GM19328 (cell line): ENCODE measurements around the gene TEDC1.

Source experiments
- ATAC-seq: cut with Tn5 transposase; IDR thresholded peaks from one replicate; pipeline ENCODE4 v1.9.1; 2021; ENCODE audit warnings: mild to moderate bottlenecking, moderate library complexity; ENCODE audit not compliant: unreplicated experiment

The TEDC1 gene

DNA sequence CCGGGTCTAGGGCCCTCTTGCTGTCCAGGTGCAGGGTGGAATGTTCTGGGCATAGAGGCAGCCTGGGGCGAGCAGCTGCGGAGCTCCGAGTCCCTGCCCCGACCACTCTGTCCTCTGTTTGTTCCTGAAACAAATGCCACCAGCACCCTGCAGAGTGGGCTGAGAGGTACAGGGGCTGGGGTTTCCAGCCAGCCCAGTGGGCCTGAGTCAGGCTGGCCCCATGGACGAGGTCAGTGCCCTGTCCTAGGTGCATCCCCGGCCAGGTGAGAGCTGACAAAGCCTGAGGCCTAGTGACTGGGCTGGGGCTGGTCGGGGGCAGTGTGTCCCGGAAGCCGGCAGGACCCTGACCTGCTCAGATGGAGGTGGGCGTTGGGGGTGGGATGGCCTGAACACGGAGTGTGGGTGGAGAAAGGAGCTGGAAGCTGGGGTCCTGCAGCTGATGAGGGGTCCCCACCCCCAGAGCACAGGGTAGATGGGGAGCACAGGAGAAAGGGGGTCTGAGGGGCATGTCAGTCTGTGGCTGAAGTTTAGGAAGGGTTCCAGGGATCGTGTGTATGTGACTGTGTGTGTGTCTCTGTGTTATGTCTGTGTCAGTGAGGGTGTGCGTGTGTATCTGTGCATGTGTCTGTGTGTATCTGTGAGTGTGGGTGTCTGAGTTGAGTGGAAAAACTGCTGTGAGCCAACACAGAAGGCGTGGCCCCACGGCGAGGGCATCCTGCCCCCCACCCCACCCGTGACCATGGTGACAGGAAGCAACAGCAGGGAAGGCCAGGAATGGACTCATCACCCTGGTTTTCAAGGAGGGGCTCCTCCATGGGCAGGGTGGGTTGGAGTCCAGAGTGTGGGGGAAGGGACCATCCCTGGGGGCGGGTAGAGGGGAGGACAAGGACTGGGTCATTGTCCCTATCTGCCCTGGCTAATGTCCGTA lies 6.7 kb upstream of the TEDC1 start:
- no peak for ATAC-seq

- ATAC-seq: no peak
These were observed 6.1 kb upstream of the TEDC1 start for GRCh38 chr14:105484997-105485393.

- ATAC-seq: no peak
These were observed 5.3 kb upstream of the TEDC1 start for GRCh38 chr14:105485739-105486162.

GRCh38 chr14:105486163-105486973 lies 4.7 kb upstream of the TEDC1 start, which contains the start of gene CRIP1:
TSS of gene CRIP1 (plus strand) at chr14:105486886. CDS start at chr14:105487260, 374 bp downstream.
- ATAC-seq: no peak

DNA sequence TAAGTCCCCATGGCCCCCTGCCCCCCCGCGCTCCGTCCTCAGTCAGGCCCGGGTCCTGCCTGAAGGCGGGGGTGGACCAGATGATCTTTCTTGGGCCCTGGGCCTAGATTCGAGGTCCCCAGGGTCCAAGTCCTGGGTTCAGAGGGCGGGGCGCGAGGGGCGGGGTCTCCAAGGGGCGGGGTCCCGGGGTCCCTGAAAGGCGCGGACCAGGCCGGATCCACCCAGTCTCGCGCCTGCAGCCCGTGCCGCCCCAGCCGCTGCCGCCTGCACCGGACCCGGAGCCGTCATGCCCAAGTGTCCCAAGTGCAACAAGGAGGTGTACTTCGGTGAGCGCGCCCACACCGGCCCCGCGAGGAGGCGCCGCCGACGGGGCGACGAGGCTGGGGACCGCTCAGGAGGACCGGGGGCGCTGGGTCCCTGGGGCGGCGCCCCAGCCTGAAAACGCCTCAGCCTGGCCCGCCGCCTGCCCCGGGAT lies 4.0 kb upstream of the TEDC1 start:
- ATAC-seq: no peak

DNA sequence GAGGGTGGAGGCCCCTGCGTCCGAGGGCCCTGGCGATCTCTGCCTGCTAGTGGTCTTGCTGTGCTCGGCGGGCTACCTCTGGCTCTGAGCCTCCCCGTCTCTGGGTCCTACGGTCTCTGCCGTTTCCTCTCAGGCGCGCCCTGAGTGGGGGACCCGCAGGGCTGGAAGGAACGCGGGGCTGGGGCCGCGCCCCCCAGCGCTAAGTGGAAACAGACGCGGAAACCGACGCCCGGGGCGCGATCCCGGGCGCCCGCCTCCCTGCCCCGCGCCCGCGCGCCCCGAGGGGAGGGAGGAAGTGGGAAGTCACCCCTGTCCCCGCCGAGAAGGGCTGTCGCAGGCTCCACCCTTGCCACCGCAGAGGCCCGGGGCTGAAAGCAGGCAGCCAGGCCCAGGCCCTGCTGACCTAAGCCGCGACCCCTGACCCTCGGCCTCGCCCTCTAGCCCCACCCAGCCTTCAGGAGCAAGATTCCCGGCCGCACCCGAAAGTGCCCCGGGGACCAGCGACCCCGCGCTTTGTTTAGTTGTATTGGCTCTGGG lies 3.5 kb upstream of the TEDC1 start:
- ATAC-seq: no peak

DNA sequence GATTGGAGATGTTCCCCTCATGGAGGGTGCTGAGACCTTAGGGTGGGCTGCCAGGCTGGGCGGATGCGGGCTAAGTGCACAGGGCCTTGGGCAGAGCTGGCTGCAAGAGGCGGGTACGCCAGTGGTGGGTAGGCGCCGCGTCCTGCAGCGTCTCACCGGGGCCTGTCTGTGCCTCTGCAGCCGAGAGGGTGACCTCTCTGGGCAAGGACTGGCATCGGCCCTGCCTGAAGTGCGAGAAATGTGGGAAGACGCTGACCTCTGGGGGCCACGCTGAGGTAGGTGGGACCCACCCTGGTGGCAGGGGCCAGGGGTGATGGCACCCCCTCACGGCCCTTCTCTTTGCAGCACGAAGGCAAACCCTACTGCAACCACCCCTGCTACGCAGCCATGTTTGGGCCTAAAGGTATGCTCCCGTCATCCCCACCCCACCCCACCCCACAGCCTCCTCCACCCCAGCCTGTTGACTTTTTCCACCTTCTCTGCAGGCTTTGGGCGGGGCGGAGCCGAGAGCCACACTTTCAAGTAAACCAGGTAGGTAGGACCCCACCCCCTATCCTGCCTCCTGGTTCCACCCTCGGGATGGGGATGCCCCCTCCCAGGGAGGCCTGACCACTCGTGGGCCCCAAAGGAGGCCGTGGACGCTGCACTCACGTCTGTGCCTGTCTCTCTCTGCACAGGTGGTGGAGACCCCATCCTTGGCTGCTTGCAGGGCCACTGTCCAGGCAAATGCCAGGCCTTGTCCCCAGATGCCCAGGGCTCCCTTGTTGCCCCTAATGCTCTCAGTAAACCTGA lies 2.9 kb upstream of the TEDC1 start:
- ATAC-seq: no peak

DNA sequence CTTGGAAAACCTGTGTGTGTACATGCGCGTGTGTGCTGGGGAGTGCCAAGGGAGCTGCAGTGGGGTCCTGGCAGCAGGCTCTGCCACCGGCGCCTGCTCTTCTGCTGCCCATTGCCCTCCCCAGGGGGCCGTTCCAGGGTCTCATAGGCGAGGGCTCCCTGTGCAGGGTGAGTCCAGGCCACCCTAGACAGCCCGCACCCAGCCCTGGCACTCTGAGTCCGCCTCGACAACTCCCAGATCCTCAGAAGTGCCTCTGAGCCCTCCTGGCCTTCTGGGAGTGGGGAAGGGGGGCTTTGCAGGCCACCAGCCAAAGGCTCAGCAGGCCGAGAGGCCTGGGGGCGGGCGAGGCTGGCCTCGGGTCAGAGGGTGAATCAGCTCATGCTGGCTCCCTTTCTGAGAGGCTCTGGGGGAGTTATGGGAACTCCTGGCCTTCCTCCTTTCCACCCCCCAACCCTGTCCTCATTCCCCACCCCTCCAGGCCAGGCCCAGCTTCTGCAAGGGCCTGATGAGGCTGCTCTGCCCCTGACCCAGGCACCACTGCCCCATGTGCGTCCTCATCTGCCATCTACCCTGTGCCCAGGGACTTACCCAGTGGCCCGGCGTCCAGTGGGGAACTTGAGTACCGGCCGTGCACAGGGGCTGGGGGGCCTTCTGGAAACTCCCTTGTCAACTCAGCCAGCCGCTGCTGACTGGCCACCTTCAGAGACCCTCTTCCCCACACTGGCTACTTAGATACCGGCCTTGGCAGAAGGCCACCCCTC lies 2.1 kb upstream of the TEDC1 start:
- ATAC-seq: no peak

DNA sequence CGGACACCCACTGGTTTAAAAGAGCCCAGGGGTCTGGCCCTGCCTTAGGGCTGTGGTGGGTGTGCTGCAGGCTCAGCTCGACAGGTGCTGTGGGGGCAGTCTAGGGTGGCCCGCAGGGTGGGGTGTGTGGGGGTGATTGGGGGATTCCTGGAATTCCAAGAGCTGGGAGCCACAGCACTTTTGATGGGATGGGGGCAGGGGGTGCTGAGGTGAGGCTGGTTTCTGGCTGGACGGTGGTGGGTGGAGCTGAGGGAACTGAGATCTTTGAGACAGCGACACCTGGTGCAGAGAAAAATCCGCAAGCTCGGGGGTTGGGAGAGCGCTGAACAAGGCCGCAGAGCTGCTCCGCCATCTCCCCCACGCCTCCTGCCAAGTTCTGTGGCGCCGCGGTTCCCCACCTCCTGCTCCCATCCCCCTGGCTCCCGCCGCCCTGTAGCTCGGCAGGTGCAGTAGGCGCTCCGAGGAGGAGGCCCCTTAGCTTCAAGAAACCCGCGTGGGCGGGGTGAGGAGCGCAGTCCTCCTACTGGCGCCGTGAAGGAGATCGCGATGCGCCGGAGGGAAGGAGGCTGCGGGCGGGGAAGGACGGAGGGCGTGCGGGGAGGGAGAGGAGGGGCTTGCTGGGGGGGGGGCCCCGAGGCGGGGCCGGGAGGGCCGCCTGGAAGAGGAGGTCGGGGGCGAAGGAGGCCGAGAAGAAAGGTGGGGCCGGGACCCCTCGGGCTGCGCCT lies 1.3 kb upstream of the TEDC1 start:
- no peak for ATAC-seq

GRCh38 chr14:105490267-105490571 lies 827 bp upstream of the TEDC1 start:
- no peak for ATAC-seq

DNA sequence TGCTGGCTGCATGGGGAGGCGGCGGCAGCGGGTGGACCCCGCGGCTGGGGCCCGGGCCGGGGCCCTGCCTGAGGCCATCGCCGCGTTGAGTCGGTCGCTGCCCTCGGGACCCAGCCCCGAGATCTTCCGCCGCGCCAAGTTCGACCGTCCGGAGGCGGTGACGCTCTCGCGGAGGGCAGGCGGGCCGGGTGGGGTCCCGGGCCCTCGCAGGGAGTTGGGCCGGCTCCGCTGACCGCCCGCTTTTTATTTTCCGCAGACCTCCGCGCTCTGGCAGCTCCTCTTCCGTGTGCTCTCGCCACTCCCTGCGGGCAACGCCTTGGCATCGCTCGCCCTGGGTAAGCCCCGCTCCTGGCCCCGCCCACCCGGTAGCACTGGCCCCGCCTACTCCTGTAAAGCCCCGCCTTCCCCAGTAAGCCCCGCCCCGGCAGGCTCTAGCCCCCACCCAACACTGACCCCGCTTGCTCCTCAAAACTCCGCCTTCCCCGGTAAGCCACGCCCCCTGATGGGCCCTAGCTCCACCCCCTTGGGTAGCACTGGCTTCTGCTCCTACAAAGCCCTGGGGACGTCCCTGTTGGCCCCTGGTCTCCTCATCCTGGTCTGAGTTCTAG lies 424 bp downstream of the TEDC1 start:
- ATAC-seq: no peak

GRCh38 chr14:105492031-105492970 lies 1.3 kb downstream of the TEDC1 start:
- no peak for ATAC-seq

- ATAC-seq: no peak
These were observed 2.2 kb downstream of the TEDC1 start for GRCh38 chr14:105492971-105493871.

- no peak for ATAC-seq
These were observed 3.0 kb downstream of the TEDC1 start for GRCh38 chr14:105493921-105494605.

DNA sequence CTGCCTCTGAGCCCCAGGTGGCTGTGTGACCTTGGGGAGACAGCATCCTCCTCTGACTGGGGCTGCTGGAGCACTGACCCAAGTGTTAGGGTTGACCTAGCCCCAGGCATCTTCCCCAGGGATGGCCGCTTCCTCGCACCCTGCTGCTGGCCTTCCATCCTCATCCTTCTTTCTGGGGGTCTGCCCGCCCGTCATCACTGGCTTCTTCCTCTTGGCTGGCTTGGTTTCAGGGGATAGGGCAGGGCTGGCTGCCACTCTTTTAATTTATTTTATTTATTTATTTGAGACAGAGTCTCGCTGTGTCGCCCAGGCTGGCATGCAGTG lies 3.5 kb downstream of the TEDC1 start:
- no peak for ATAC-seq
